OCI-M1 (cell line): ENCODE measurements around the gene RSPH10B2.
"Not testable (repeated sequence)": the region's sequence is repeated elsewhere in the genome, so short reads cannot be mapped to it uniquely, and the experiment has no call there.

ENCODE experiments used
- DNase-seq: peaks from one replicate; lab custom pipeline; 2025; lab: John Stamatoyannopoulos, UW

Gene RSPH10B2

DNA sequence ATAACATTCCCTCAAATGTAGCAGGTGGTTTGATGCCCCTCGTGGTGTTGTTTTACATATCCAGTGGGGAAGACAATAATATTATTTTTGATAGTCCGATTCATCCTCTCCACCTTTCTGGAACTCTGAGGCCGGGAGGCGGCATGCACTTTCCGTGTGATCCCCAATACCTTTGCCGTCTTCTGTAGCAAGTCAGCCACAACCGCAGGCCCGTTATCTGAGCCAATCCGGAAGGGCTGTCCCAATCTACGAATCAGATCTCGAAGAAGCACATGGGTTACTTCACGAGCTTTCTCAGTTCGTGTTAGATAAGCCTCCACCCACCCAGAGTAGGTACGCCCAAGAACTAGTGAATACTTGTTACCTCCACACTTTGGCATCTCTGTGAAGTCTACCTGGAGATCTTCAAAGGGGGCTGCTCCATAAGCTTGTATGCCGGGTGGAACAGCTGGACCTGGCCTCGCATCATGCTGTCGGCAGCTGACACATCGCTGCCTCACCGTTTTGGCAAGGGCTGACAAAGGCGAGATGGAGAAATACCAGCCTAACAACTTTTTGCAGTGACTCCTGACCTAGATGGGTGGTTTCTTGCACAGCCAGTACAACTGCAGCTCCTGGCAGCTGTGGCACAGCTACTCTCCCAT is 88.5 kb downstream of the RSPH10B2 start:
- not testable (repeated sequence) for DNase-seq

DNA sequence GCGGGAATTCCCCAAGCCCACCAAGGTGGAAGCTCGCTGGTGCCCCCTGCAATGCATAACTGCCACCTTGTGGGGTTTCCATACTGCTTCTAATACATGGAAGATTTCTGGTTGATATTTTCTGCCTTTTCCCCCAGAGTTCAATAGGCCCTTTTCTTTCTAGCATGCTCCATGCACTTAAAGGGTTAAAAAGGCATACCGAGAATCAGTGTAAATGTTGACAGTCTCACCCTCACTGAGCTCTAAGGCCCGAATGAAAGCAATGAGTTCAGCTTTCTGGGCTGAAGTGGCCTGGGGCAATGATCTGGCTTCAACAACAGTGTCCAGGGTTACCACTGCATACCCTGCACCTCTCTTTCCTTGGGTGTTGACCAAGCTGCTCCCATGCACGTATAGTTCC is 89.2 kb downstream of the RSPH10B2 start:
- not testable (repeated sequence) for DNase-seq

DNA sequence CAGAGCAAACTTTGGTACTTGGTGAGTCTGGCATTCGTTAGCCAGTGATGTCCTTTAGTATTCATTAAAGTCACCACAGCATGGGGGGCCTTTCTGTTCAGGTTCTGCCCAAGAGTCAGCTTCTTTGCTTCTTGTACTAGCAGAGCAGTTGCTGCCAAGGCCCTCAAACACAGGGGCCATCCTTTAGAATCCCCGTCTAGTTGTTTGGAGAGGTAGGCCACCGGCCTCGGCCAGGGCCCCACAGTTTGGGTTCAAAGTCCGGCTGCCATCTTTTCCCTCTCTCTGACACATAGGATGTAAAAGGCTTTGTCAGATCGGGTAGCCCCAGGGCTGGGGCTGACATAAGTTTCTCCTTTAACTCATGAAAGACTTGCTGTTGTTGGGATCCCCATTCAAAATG is 89.8 kb downstream of the RSPH10B2 start:
- DNase-seq = not testable (repeated sequence)

- DNase-seq = not testable (repeated sequence)
Measured at GRCh38 chr7:6845971-6846449, 92.1 kb downstream of the RSPH10B2 start.

DNA sequence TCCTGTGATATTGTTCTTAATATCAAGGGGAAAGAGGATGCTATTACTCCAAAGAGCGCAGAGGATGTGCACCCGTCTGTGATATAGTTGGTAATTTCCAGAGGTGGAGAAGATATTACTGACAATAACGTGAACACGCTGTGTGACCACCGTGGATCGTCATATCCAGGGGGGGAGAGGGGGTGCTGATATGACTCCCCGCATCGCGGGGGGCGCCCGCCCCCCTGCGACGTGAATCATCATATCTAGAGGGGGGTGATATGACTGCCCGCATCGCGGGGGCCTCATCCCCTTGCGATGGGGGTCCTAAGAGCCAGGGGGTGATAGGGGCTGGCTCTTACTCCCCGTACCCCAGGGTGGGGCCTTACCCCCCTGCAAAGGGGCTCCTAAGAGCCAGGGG is 93.8 kb downstream of the RSPH10B2 start:
- DNase-seq = not testable (repeated sequence)
